ENCODE data around the gene PITRM1. TPM values are rescaled to one million over a fixed set of nuclear protein-coding genes. Genes with fewer than 3 reads are reported as not detected.
A peak's percentile ranks its signal among the peaks of the same experiment; 100 is the strongest.

PITRM1 gene
- total RNA-seq, 1 donor from 2014 or later: 60.3 TPM

DNA sequence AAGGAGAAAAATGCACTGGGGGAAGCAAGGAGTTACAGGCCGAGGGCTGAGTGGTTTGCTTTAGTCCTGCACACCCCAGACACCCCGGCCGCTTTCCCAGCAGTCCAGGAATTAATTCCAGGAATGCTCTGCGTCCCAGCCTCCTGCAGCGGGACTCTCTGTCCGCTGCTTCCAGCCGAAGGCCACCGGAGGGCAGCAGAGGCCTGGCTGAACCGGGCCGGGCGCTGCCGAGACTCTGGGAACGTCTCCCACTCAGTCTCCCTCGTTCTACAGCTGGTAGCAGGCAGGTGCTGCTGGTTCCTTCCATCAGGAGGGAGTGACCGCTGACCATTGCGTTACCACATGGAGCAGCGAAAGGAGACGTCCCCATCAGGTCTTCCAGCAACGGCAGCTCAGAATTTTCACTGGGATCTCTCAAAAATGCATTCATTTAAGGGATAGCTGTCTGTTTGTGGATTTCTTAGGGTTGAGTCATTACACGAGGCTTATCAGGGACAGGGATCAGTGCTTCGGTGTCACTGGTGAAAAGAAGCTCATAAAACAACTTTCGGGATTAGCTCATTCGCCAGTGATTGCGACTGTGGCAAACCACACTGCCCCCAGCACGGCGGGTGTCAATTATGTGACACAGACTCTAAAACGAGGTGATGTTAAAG is 24.9 kb upstream of the PITRM1 start:
- TF ChIP-seq, protein P1, sequence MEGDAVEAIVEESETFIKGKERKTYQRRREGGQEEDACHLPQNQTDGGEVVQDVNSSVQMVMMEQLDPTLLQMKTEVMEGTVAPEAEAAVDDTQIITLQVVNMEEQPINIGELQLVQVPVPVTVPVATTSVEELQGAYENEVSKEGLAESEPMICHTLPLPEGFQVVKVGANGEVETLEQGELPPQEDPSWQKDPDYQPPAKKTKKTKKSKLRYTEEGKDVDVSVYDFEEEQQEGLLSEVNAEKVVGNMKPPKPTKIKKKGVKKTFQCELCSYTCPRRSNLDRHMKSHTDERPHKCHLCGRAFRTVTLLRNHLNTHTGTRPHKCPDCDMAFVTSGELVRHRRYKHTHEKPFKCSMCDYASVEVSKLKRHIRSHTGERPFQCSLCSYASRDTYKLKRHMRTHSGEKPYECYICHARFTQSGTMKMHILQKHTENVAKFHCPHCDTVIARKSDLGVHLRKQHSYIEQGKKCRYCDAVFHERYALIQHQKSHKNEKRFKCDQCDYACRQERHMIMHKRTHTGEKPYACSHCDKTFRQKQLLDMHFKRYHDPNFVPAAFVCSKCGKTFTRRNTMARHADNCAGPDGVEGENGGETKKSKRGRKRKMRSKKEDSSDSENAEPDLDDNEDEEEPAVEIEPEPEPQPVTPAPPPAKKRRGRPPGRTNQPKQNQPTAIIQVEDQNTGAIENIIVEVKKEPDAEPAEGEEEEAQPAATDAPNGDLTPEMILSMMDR (IDR thresholded peaks at IDR 0.05; ENCODE audit: unreplicated experiment): peak; percentile 70
- H3K4me1 Mint-ChIP-seq (ENCODE audit: unreplicated experiment): peaks cover 6% of the 10 kb centered on the region
- no peak overlapping the region for H3K27ac Mint-ChIP-seq (ENCODE audit: unreplicated experiment)
- H3K27me3 Mint-ChIP-seq (ENCODE audit: unreplicated experiment): peaks cover 6% of the 10 kb centered on the region
- peak; percentile 90 for DNase-seq (ENCODE audit: low spot score)
- no peak overlapping the region for H3K4me3 Mint-ChIP-seq (ENCODE audit: unreplicated experiment)
- no peaks in the 10 kb centered on the region for H3K9me3 Mint-ChIP-seq (ENCODE audit: unreplicated experiment)
- no peaks in the 10 kb centered on the region for H3K36me3 Mint-ChIP-seq (ENCODE audit: low read depth, unreplicated experiment)

DNA sequence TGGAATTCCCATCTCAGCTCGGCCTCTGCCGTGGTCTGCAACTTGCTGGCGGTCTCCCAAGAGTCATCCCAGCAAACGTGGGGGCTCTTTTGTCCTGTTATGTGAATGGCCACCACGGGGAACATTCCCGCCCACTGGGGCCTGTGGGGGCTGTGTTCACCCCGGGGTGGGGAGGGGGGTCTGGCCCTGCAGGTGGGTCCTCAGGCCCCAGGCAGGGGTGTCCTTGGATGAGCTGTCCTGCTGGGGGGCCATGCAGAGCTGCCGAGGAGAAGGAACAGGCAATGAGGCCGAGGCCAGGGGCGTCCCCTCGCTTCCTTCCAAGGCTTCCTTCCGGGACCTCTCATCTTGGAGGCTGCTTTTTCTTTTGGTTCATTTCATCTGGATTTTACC is 24.4 kb upstream of the PITRM1 start:
- Mint-ChIP-seq H3K9me3 (ENCODE audit: unreplicated experiment) (no peaks in the 10 kb centered on the region), H3K36me3 (ENCODE audit: low read depth, unreplicated experiment) (no peaks in the 10 kb centered on the region), H3K27ac (ENCODE audit: unreplicated experiment) (no peak overlapping the region), H3K4me3 (ENCODE audit: unreplicated experiment) (no peak overlapping the region), H3K4me1 (ENCODE audit: unreplicated experiment) (peaks cover 6% of the 10 kb centered on the region), H3K27me3 (ENCODE audit: unreplicated experiment) (peaks cover 6% of the 10 kb centered on the region)
- TF ChIP-seq, protein P1 (IDR thresholded peaks at IDR 0.05; ENCODE audit: unreplicated experiment): no peak
- DNase-seq (ENCODE audit: low spot score): no peak

DNA sequence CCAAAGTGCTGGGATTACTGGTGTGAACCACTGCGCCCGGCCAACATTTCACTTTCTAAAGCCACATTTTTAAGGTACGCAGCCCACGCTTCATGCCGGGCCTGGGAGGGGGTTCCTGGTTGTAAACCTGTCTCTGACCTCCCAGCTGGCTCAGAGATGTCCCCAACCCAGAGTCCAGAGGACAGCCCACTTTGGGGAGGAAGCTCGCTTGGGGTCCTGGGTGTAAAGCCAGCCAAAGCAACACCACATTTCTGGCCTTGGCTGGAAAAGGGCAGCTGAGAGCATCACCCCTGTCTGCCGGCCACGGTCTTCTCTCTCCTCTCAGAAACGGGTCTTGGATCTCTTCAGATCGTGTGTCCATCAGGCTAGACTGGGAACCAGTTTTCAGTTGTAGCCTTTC is 23.9 kb upstream of the PITRM1 start:
- Mint-ChIP-seq H3K4me1 (ENCODE audit: unreplicated experiment) (peaks cover 6% of the 10 kb centered on the region), H3K27ac (ENCODE audit: unreplicated experiment) (no peak overlapping the region), H3K27me3 (ENCODE audit: unreplicated experiment) (peaks cover 6% of the 10 kb centered on the region), H3K4me3 (ENCODE audit: unreplicated experiment) (no peak overlapping the region), H3K9me3 (ENCODE audit: unreplicated experiment) (no peaks in the 10 kb centered on the region), H3K36me3 (ENCODE audit: low read depth, unreplicated experiment) (no peaks in the 10 kb centered on the region)
- no peak for DNase-seq (ENCODE audit: low spot score)
- TF ChIP-seq, protein P1 (IDR thresholded peaks at IDR 0.05; ENCODE audit: unreplicated experiment): no peak

DNA sequence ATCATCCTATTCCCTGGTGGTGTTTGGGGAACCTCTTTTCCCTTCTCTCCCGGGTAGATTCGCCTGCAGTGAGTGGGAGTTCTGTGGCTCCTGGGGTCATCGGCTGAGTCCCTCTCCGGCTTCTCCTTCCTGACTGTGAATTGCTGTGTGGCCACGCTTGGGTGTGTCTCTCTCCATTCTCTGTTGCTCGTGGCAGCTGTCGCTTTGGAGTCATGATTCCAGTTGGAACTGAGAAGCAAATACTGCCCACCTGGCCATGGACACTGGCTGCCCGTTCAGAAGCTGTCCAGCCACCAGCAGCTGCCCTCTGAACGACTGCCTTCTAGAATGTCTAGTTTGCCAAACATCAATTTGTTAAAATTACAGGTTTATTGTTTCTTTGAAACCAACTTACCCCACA is 23.1 kb upstream of the PITRM1 start:
- H3K9me3 Mint-ChIP-seq (ENCODE audit: unreplicated experiment): no peaks in the 10 kb centered on the region
- H3K27me3 Mint-ChIP-seq (ENCODE audit: unreplicated experiment): peaks cover 6% of the 10 kb centered on the region
- no peak for DNase-seq (ENCODE audit: low spot score)
- H3K4me1 Mint-ChIP-seq (ENCODE audit: unreplicated experiment): peaks cover 6% of the 10 kb centered on the region
- no peak overlapping the region for H3K27ac Mint-ChIP-seq (ENCODE audit: unreplicated experiment)
- TF ChIP-seq, protein P1 (IDR thresholded peaks at IDR 0.05; ENCODE audit: unreplicated experiment): no peak
- no peaks in the 10 kb centered on the region for H3K36me3 Mint-ChIP-seq (ENCODE audit: low read depth, unreplicated experiment)
- H3K4me3 Mint-ChIP-seq (ENCODE audit: unreplicated experiment): no peak overlapping the region

DNA sequence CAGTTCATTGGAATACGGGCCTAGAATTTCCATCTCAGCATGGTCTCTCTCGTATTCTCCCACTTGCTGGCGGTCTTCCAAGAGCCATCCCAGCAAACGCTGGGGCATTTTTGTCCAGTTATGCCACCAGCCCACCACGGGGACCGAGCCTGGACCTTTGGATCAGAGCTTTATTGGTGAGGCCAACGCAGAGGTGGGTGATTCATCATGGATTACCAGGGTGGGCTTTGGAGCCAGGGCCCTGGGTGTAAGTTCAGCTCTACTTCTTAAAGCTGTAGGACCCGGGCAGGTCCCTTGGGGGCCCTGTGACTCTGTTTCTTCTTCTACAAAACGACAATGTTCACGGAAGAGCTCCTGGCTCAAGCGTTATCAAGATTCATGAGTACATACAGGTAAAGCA is 22.7 kb upstream of the PITRM1 start:
- Mint-ChIP-seq H3K27me3 (ENCODE audit: unreplicated experiment) (peaks cover 6% of the 10 kb centered on the region), H3K27ac (ENCODE audit: unreplicated experiment) (no peak overlapping the region), H3K4me1 (ENCODE audit: unreplicated experiment) (peaks cover 6% of the 10 kb centered on the region), H3K36me3 (ENCODE audit: low read depth, unreplicated experiment) (no peaks in the 10 kb centered on the region), H3K9me3 (ENCODE audit: unreplicated experiment) (no peaks in the 10 kb centered on the region), H3K4me3 (ENCODE audit: unreplicated experiment) (no peak overlapping the region)
- TF ChIP-seq, protein P1 (IDR thresholded peaks at IDR 0.05; ENCODE audit: unreplicated experiment): no peak
- no peak for DNase-seq (ENCODE audit: low spot score)
